Suprapubic skin (tissue), 4 donors: ENCODE measurements around the gene MMP28. TPM values are rescaled to one million over a fixed set of nuclear protein-coding genes. Genes with fewer than 3 reads are reported as not detected.

Experiments
- DNase-seq, 2 donors: peaks; one replicate each; pipeline ENCODE4 v3.0.0-alpha.2; 2019; ENCODE audit warnings: low spot score in 2 of 2
- H3K27ac ChIP-seq: fragments of 200-600 bp; sonication (generic); one replicate; pipeline ENCODE4 v1.5.1; 2019
- H3K27me3 ChIP-seq: fragments of 200-600 bp; sonication (generic); one replicate; pipeline ENCODE4 v1.5.1; 2019
- H3K36me3 ChIP-seq: fragments of 200-600 bp; sonication (generic); one replicate; pipeline ENCODE4 v1.5.1; 2019
- H3K4me1 ChIP-seq: fragments of 200-600 bp; sonication (generic); one replicate; pipeline ENCODE4 v1.5.1; 2019
- H3K4me3 ChIP-seq: fragments of 200-600 bp; sonication (generic); one replicate; pipeline ENCODE4 v1.5.1; 2019; ENCODE audit warnings: mild to moderate bottlenecking
- H3K9me3 ChIP-seq: fragments of 200-600 bp; sonication (generic); one replicate; pipeline ENCODE4 v1.5.1; 2019
- EP300 ChIP-seq: sonication (generic); formaldehyde crosslinking; IDR thresholded peaks from one replicate; pipeline ENCODE4 v1.6.1; 2017; ENCODE audit warnings: antibody characterized with exemption
- POLR2A ChIP-seq, 2 donors: fragments of 450-650 bp; IDR thresholded peaks; one replicate each; pipeline ENCODE4 v1.6.1; 2017; ENCODE audit warnings: antibody characterized with exemption in 2 of 2, mild to moderate bottlenecking in 2 of 2, moderate library complexity in 2 of 2
- POLR2AphosphoS5 ChIP-seq, 3 donors: sonication (generic); formaldehyde crosslinking; IDR thresholded peaks; one replicate each; pipeline ENCODE4 v1.6.1; 2017; ENCODE audit warnings: antibody characterized with exemption in 3 of 3
- whole genome bisulfite sequencing: methylation state at CpG from one replicate; pipeline ENCODE4 v1.1.5; 2018; 5-methylcytosine and 5-hydroxymethylcytosine counted together
- total RNA-seq, 4 donors: library from RNA; depleted of rRNA; stranded (reverse); fragments of >200 nt; gene quantifications; one replicate each; pipeline ENCODE4 v1.1.0, GENCODE V29; 2016
- TF ChIP-seq, protein P1 (sequence below), 2 donors: fragments of 200-600 bp in 1 of 2; fragments of 450-650 bp in 1 of 2; sonication (generic) in 1 of 2; IDR thresholded peaks; one replicate each; pipeline ENCODE4 v1.5.1; 2016 to 2019; ENCODE audit warnings: antibody characterized with exemption in 2 of 2, mild to moderate bottlenecking in 1 of 2, moderate library complexity in 1 of 2

The MMP28 gene
- total RNA-seq, 4 donors from 2014 or later, result 76.4 to 109 (median 91.0) TPM

DNA sequence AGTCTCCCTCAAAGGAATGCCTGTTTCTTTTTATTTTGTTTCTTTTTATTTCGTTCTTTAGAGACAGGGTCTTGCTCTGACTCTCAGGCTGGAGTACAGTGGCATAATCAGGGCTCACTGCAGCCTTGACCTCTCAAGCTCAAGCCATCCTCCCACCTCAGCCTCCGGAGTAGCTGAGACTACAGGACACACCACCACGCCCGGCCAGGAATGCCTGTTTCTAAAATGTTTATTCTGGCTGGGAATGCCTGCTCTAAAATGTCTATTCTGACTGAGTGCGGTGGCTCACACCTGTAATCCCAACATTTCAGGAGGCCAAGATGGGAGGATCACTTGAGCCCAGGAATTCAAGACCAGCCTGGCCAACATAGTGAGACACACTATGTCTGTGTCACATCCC lies 2.5 kb upstream of the MMP28 start:
- Histone ChIP-seq H3K27me3 (peaks cover 10% of the 10 kb centered on the region), H3K4me1 (peaks cover 46% of the 10 kb centered on the region), H3K9me3 (no peaks in the 10 kb centered on the region), H3K36me3 (no peaks in the 10 kb centered on the region), H3K4me3 (no peak overlapping the region), H3K27ac (no peak overlapping the region)
- DNase-seq, result peak in 1 of 2 donors; percentile 68
- TF ChIP-seq POLR2A (IDR thresholded peaks at IDR 0.05), result no peak
- TF ChIP-seq EP300, result no peak
- no peak for TF ChIP-seq POLR2AphosphoS5 (IDR thresholded peaks at IDR 0.05)
- TF ChIP-seq, protein P1, sequence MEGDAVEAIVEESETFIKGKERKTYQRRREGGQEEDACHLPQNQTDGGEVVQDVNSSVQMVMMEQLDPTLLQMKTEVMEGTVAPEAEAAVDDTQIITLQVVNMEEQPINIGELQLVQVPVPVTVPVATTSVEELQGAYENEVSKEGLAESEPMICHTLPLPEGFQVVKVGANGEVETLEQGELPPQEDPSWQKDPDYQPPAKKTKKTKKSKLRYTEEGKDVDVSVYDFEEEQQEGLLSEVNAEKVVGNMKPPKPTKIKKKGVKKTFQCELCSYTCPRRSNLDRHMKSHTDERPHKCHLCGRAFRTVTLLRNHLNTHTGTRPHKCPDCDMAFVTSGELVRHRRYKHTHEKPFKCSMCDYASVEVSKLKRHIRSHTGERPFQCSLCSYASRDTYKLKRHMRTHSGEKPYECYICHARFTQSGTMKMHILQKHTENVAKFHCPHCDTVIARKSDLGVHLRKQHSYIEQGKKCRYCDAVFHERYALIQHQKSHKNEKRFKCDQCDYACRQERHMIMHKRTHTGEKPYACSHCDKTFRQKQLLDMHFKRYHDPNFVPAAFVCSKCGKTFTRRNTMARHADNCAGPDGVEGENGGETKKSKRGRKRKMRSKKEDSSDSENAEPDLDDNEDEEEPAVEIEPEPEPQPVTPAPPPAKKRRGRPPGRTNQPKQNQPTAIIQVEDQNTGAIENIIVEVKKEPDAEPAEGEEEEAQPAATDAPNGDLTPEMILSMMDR (IDR thresholded peaks at IDR 0.05), result no peak
- 73% methylated on average over 5 of the region's 5 CpGs for WGBS

DNA sequence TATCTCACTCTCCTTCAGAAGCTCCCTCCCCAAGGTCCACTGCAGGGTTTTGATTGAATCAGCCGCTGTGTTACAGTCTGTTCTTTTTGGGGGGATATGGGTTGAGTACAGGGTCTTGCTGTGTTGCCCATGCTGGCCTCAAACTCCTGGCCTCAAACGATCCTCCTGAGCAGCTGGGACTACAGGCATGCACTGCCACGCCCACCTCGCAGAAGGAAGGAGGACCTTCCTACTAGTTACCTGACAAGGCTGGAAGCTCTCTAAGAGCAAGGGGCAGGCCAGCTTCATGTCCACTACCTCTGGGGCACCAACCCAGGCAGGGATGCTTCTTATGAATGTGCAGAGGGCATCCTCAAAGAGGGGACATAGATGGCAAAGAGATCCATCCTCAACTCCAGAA lies 1.9 kb upstream of the MMP28 start:
- Histone ChIP-seq H3K4me3 (no peak overlapping the region), H3K36me3 (no peaks in the 10 kb centered on the region), H3K27me3 (peaks cover 10% of the 10 kb centered on the region), H3K4me1 (peaks cover 51% of the 10 kb centered on the region), H3K9me3 (no peaks in the 10 kb centered on the region), H3K27ac (no peak overlapping the region)
- WGBS, result 52% methylated on average over 4 of the region's 4 CpGs
- TF ChIP-seq POLR2AphosphoS5 (IDR thresholded peaks at IDR 0.05) (no peak), POLR2A (IDR thresholded peaks at IDR 0.05) (no peak), EP300 (no peak)
- TF ChIP-seq, protein P1 (IDR thresholded peaks at IDR 0.05), result no peak
- DNase-seq, result no peak

DNA sequence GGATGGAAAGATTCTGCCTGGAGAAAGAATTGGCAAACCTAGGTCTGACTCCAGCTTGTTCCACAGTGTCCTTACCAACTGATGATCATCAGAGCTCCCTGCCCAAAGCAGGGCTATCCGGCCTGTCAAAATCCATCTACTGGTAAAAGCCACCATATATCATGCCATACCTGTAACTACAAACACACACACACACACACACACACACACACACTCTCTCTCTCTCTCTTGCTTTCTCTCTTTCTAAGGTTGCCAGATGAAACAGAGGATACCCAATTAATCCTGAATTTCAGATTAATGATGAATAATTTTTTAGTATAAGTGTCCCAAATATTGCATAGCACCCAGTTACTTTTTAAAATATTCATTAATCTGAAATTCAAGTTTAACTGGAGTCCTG lies 1.5 kb upstream of the MMP28 start:
- H3K9me3 ChIP-seq, result no peaks in the 10 kb centered on the region
- H3K36me3 ChIP-seq, result no peaks in the 10 kb centered on the region
- no peak for DNase-seq
- no peak overlapping the region for H3K4me3 ChIP-seq
- H3K4me1 ChIP-seq, result peaks cover 50% of the 10 kb centered on the region
- H3K27me3 ChIP-seq, result peaks cover 10% of the 10 kb centered on the region
- 93% methylated on average over 1 of the region's 1 CpG for WGBS
- no peak overlapping the region for H3K27ac ChIP-seq
- TF ChIP-seq, protein P1 (IDR thresholded peaks at IDR 0.05), result no peak
- TF ChIP-seq POLR2AphosphoS5 (IDR thresholded peaks at IDR 0.05) (no peak), EP300 (no peak), POLR2A (IDR thresholded peaks at IDR 0.05) (no peak)

DNA sequence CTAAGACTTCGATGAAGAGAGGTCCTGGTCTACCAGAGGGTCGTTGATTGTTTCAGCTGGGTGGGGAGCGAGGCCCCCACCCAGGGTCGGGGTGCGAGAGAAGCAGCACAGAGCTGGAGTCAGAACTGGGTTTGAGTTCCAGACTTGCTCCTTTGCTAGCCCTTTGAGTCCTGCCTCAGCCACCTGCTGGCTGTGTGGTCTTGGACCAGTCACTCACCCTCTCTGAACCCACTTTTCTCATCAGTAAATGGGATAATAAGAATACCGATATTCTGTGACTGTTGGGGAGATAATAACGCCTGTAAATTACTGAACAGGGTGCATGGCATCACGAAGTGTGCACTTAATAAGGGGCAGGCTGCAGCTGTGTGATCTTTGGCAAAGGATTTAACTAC lies 427 bp upstream of the MMP28 start:
- Histone ChIP-seq H3K27me3 (peaks cover 10% of the 10 kb centered on the region), H3K4me1 (peaks cover 44% of the 10 kb centered on the region), H3K9me3 (no peaks in the 10 kb centered on the region), H3K36me3 (no peaks in the 10 kb centered on the region), H3K27ac (no peak overlapping the region), H3K4me3 (peak overlapping the region; percentile 55)
- 32% methylated on average over 8 of the region's 8 CpGs for WGBS
- DNase-seq, result no peak
- TF ChIP-seq, protein P1 (IDR thresholded peaks at IDR 0.05), result no peak
- TF ChIP-seq POLR2A (IDR thresholded peaks at IDR 0.05) (no peak), EP300 (no peak), POLR2AphosphoS5 (IDR thresholded peaks at IDR 0.05) (no peak)

DNA sequence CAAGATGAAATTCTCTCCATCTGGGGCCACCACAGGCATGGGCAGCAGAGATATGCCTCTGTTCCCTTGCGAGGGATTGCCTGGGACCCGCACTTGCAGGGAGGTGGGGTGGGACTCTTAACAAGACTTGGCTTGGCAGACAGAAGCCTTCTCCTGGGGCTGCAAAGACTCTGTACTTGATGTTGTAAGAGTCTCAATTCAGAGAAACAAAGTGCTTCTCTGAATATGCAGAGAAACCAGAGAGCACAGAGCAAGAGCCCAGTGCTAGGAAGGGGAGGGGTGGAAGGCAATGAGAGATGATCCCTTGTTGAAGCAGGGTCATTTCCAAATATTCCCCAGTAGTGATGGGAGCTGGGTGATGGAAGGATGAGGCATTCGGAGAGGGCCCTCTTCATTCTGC lies 2.2 kb downstream of the MMP28 start:
- peaks cover 45% of the 10 kb centered on the region for H3K4me1 ChIP-seq
- H3K36me3 ChIP-seq, result no peaks in the 10 kb centered on the region
- DNase-seq, result peak in 1 of 2 donors; percentile 12
- 44% methylated on average over 3 of the region's 3 CpGs for WGBS
- no peak overlapping the region for H3K27ac ChIP-seq
- H3K9me3 ChIP-seq, result no peaks in the 10 kb centered on the region
- TF ChIP-seq, protein P1 (IDR thresholded peaks at IDR 0.05), result no peak
- no peak for TF ChIP-seq POLR2A (IDR thresholded peaks at IDR 0.05)
- TF ChIP-seq POLR2AphosphoS5 (IDR thresholded peaks at IDR 0.05), result no peak
- no peak for TF ChIP-seq EP300
- H3K4me3 ChIP-seq, result peak overlapping the region; percentile 55
- peaks cover 10% of the 10 kb centered on the region for H3K27me3 ChIP-seq
